H7 (cell line): ENCODE measurements around the gene SPATA31E1. TPM values are rescaled to one million over a fixed set of nuclear protein-coding genes. Genes with fewer than 3 reads are reported as not detected.
A peak's percentile ranks its signal among the peaks of the same experiment; 100 is the strongest.
"Not testable (repeated sequence)": the region's sequence is repeated elsewhere in the genome, so short reads cannot be mapped to it uniquely, and the experiment has no call there.

ENCODE experiments used
- DNase-seq: peaks from one replicate; pipeline ENCODE4 v3.0.0; 2012
- H3K27me3 ChIP-seq: 2 replicates; pipeline ENCODE4 v1.6.0; 2011; ENCODE audit warnings: mild to moderate bottlenecking, low read length; ENCODE audit not compliant: control insufficient read depth, insufficient read depth
- H3K36me3 ChIP-seq: replicated peaks from 2 replicates; pipeline ENCODE4 v1.5.1; 2011; ENCODE audit warnings: low read length; ENCODE audit not compliant: control insufficient read depth, insufficient read depth
- H3K4me3 ChIP-seq: 2 replicates; pipeline ENCODE4 v1.5.1; 2011; ENCODE audit warnings: low read depth, mild to moderate bottlenecking, control low read depth, low read length, moderate library complexity; ENCODE audit not compliant: insufficient read depth
- total RNA-seq: library from RNA; depleted of rRNA; stranded (reverse); fragments of >200 nt; shearing (Covaris generic); gene quantifications from 2 replicates; pipeline ENCODE4 v1.2.3, GENCODE V29; 2014; rRNA removed

The SPATA31E1 gene
- total RNA-seq, result 0.07 TPM in 1 of 2 replicates, not detected in the other

GRCh38 chr9:87882627-87883026, at the start of gene SPATA31E1:
Gene SPATA31E1, plus strand, starts transcription at chr9:87882877. Its CDS starts 15 bp downstream, at chr9:87882892.
- H3K27me3 ChIP-seq, result no peaks in the 10 kb centered on the region
- H3K4me3 ChIP-seq, result no peak within 1 kb of the TSS
- peak; percentile 82 for DNase-seq

GRCh38 chr9:87834357-87834756, 48.3 kb upstream of the SPATA31E1 start:
- DNase-seq, result peak; percentile 56
- H3K4me3 ChIP-seq, result no peak overlapping the region
- no peaks in the 10 kb centered on the region for H3K36me3 ChIP-seq
- H3K27me3 ChIP-seq, result no peaks in the 10 kb centered on the region

More at GRCh38 chr9:87882627-87883026, at the start of gene SPATA31E1:
- H3K36me3 ChIP-seq, result no peaks in the 10 kb centered on the region

- H3K4me3 ChIP-seq, result no peak overlapping the region
- H3K27me3 ChIP-seq, result no peaks in the 10 kb centered on the region
- no peak for DNase-seq
- H3K36me3 ChIP-seq, result no peaks in the 10 kb centered on the region
Measured at GRCh38 chr9:87836536-87836935, 46.1 kb upstream of the SPATA31E1 start.

- Histone ChIP-seq H3K36me3 (no peaks in the 10 kb centered on the region), H3K27me3 (no peaks in the 10 kb centered on the region), H3K4me3 (no peak overlapping the region)
- no peak for DNase-seq
Measured at GRCh38 chr9:87836951-87837705, 45.5 kb upstream of the SPATA31E1 start.

- no peaks in the 10 kb centered on the region for H3K27me3 ChIP-seq
- H3K36me3 ChIP-seq, result no peaks in the 10 kb centered on the region
- H3K4me3 ChIP-seq, result no peak overlapping the region
- no peak for DNase-seq
Measured at GRCh38 chr9:87840134-87840533, 42.5 kb upstream of the SPATA31E1 start.

GRCh38 chr9:87842878-87843585, 39.6 kb upstream of the SPATA31E1 start:
- H3K36me3 ChIP-seq, result no peaks in the 10 kb centered on the region
- no peak overlapping the region for H3K4me3 ChIP-seq
- no peaks in the 10 kb centered on the region for H3K27me3 ChIP-seq
- no peak for DNase-seq

- DNase-seq, result no peak
- no peaks in the 10 kb centered on the region for H3K36me3 ChIP-seq
- H3K4me3 ChIP-seq, result no peak overlapping the region
- H3K27me3 ChIP-seq, result no peaks in the 10 kb centered on the region
Measured at GRCh38 chr9:87844506-87844905, 38.2 kb upstream of the SPATA31E1 start.

GRCh38 chr9:87847817-87848216, 34.9 kb upstream of the SPATA31E1 start:
- not testable (repeated sequence) for H3K4me3 ChIP-seq, H3K27me3 ChIP-seq, DNase-seq, H3K36me3 ChIP-seq

GRCh38 chr9:87849144-87849758, 33.4 kb upstream of the SPATA31E1 start:
- H3K36me3 ChIP-seq, result no peaks in the 10 kb centered on the region
- no peak overlapping the region for H3K4me3 ChIP-seq
- no peak for DNase-seq
- H3K27me3 ChIP-seq, result no peaks in the 10 kb centered on the region

- no peak for DNase-seq
- no peaks in the 10 kb centered on the region for H3K36me3 ChIP-seq
- H3K4me3 ChIP-seq, result no peak overlapping the region
- no peaks in the 10 kb centered on the region for H3K27me3 ChIP-seq
Measured at GRCh38 chr9:87850391-87850790, 32.3 kb upstream of the SPATA31E1 start.

GRCh38 chr9:87851186-87851585, 31.5 kb upstream of the SPATA31E1 start:
- not testable (repeated sequence) for DNase-seq, H3K36me3 ChIP-seq, H3K4me3 ChIP-seq, H3K27me3 ChIP-seq

- no peaks in the 10 kb centered on the region for H3K36me3 ChIP-seq
- DNase-seq, result no peak
- no peak overlapping the region for H3K4me3 ChIP-seq
- no peaks in the 10 kb centered on the region for H3K27me3 ChIP-seq
Measured at GRCh38 chr9:87853302-87853701, 29.4 kb upstream of the SPATA31E1 start.

- H3K4me3 ChIP-seq, result no peak overlapping the region
- H3K36me3 ChIP-seq, result no peaks in the 10 kb centered on the region
- no peak for DNase-seq
- no peaks in the 10 kb centered on the region for H3K27me3 ChIP-seq
Measured at GRCh38 chr9:87853876-87854579, 28.6 kb upstream of the SPATA31E1 start.

GRCh38 chr9:87854580-87854955, 28.1 kb upstream of the SPATA31E1 start:
- Histone ChIP-seq H3K27me3 (no peaks in the 10 kb centered on the region), H3K36me3 (no peaks in the 10 kb centered on the region), H3K4me3 (no peak overlapping the region)
- DNase-seq, result no peak
